Stromal cell of bone marrow (primary cell): ENCODE measurements around the gene NOL4L.
A peak's percentile ranks its signal among the peaks of the same experiment; 100 is the strongest.

Experiments used
- DNase-seq: peaks from one replicate; pipeline ENCODE4 v3.0.0-alpha.2; 2012; ENCODE audit warnings: low read depth

Gene NOL4L

GRCh38 chr20:32523613-32524213 lies 61.4 kb downstream of the NOL4L start:
- no peak for DNase-seq

- no peak for DNase-seq
Observed at GRCh38 chr20:32522776-32523612, 62.1 kb downstream of the NOL4L start.

GRCh38 chr20:32522526-32522775 lies 62.7 kb downstream of the NOL4L start:
- DNase-seq = no peak

GRCh38 chr20:32521780-32522525 lies 63.2 kb downstream of the NOL4L start:
- peak; percentile 18 for DNase-seq

- DNase-seq = no peak
Observed at GRCh38 chr20:32520927-32521203, 64.3 kb downstream of the NOL4L start.

GRCh38 chr20:32519381-32519730 lies 65.8 kb downstream of the NOL4L start:
- no peak for DNase-seq

GRCh38 chr20:32518593-32519380 lies 66.3 kb downstream of the NOL4L start:
- no peak for DNase-seq

GRCh38 chr20:32517914-32518592 lies 67.1 kb downstream of the NOL4L start:
- DNase-seq = no peak

- DNase-seq = no peak
Observed at GRCh38 chr20:32517518-32517873, 67.6 kb downstream of the NOL4L start.

GRCh38 chr20:32516583-32517517 lies 68.3 kb downstream of the NOL4L start:
- no peak for DNase-seq

- DNase-seq = no peak
Observed at GRCh38 chr20:32515631-32516101, 69.5 kb downstream of the NOL4L start.

- DNase-seq = no peak
Observed at GRCh38 chr20:32514760-32515159, 70.4 kb downstream of the NOL4L start.

- DNase-seq = no peak
Observed at GRCh38 chr20:32513031-32513866, 71.9 kb downstream of the NOL4L start.

GRCh38 chr20:32512047-32512385 lies 73.1 kb downstream of the NOL4L start:
- no peak for DNase-seq

GRCh38 chr20:32511358-32512046 lies 73.6 kb downstream of the NOL4L start:
- DNase-seq = no peak

- DNase-seq = no peak
Observed at GRCh38 chr20:32510601-32511357, 74.4 kb downstream of the NOL4L start.

GRCh38 chr20:32510120-32510600 lies 75.0 kb downstream of the NOL4L start:
- DNase-seq = no peak

GRCh38 chr20:32509639-32510066 lies 75.5 kb downstream of the NOL4L start:
- DNase-seq = no peak

GRCh38 chr20:32508775-32509119 lies 76.4 kb downstream of the NOL4L start:
- no peak for DNase-seq
